ENCODE measurements around the gene RAC3. TPM values are rescaled to one million over a fixed set of nuclear protein-coding genes. Genes with fewer than 3 reads are reported as not detected.

The RAC3 gene
- total RNA-seq, 2 experiments from 2014 or later: 15.1 to 24.4 TPM

- POLR2A ChIA-PET: interaction anchor here (1.2 kb wide), 1 partner anchor 136 kb away, joined by 3 read pairs; no protein-coding TSS in a partner anchor
- Histone ChIP-seq H3K9me3 (ENCODE audit: low read length) (no peaks in the 10 kb centered on the region), H2AFZ (ENCODE audit: low read length) (peak overlapping the region; percentile 59), H3K9me2 (ENCODE audit: insufficient read depth, low read length) (no peaks in the 10 kb centered on the region), H4K20me1 (ENCODE audit: insufficient read depth, low read length) (no peaks in the 10 kb centered on the region), H3K79me2 (ENCODE audit: insufficient read depth, low read depth, low read length) (no peaks in the 10 kb centered on the region), H3K4me2 (ENCODE audit: low read length) (peak overlapping the region; percentile 62), H3K36me3 (ENCODE audit: insufficient read depth, low read length) (no peaks in the 10 kb centered on the region), H3K27ac (ENCODE audit: low read depth, low read length, poor library complexity, severe bottlenecking) (no peak overlapping the region), H3K4me1 (ENCODE audit: insufficient read depth, low read length, poor library complexity, severe bottlenecking) (peaks cover 12% of the 10 kb centered on the region), H3K4me3 (ENCODE audit: low read depth, low read length, poor library complexity, severe bottlenecking) (peak overlapping the region; percentile 51)
- TF ChIP-seq CTCF (conservative IDR thresholded peaks at IDR 0.05; ENCODE audit: low read length): peak; percentile 85
- no peak for TF ChIP-seq EZH2phosphoT487 (IDR thresholded peaks at IDR 0.05; ENCODE audit: borderline replicate concordance, low read depth, low read length)
- CTCF ChIA-PET (ENCODE audit: unreplicated experiment): interaction anchor here (0.5 to 0.6 kb wide), 2 partner anchors 114 to 138 kb away, joined by 3 read pairs; no protein-coding TSS in a partner anchor
- peak; percentile 85 for DNase-seq (ENCODE audit: low spot score)
- intact Hi-C loops (cut with micrococcal nuclease; ENCODE audit: unreplicated experiment): loop anchor here (1.0 to 5.0 kb wide), 2 partner anchors 124 to 177 kb away; no protein-coding TSS in a partner anchor
- BruUV-seq (replicated peaks): no TSS peak
Measured at GRCh38 chr17:82030470-82031302, 792 bp upstream of the RAC3 start.

- POLR2A ChIA-PET: no interaction called here
- Histone ChIP-seq H3K9me3 (ENCODE audit: low read length) (no peaks in the 10 kb centered on the region), H3K36me3 (ENCODE audit: insufficient read depth, low read length) (no peaks in the 10 kb centered on the region), H3K9me2 (ENCODE audit: insufficient read depth, low read length) (no peaks in the 10 kb centered on the region), H3K4me2 (ENCODE audit: low read length) (peak overlapping the region; percentile 8; the same call in 1 of the 2 replicates), H4K20me1 (ENCODE audit: insufficient read depth, low read length) (0 out of 2 replicates have a peak, but pooled peaks cover 5% of the 10 kb centered on the region), H2AFZ (ENCODE audit: low read length) (no peak overlapping the region), H3K27ac (ENCODE audit: low read depth, low read length, poor library complexity, severe bottlenecking) (no peak overlapping the region), H3K4me3 (ENCODE audit: low read depth, low read length, poor library complexity, severe bottlenecking) (no peak overlapping the region), H3K79me2 (ENCODE audit: insufficient read depth, low read depth, low read length) (no peaks in the 10 kb centered on the region), H3K4me1 (ENCODE audit: insufficient read depth, low read length, poor library complexity, severe bottlenecking) (peaks cover 21% of the 10 kb centered on the region)
- TF ChIP-seq CTCF (conservative IDR thresholded peaks at IDR 0.05; ENCODE audit: low read length): no peak
- no peak for TF ChIP-seq EZH2phosphoT487 (IDR thresholded peaks at IDR 0.05; ENCODE audit: borderline replicate concordance, low read depth, low read length)
- intact Hi-C loops (cut with micrococcal nuclease; ENCODE audit: unreplicated experiment): loop anchor here (5.0 kb wide), 1 partner anchor 175 kb away; no protein-coding TSS in a partner anchor
- DNase-seq (ENCODE audit: low spot score): peak; percentile 31
- no TSS peak for BruUV-seq (replicated peaks)
- CTCF ChIA-PET (ENCODE audit: unreplicated experiment): no interaction called here
Measured at GRCh38 chr17:82031885-82032627, 578 bp downstream of the RAC3 start.

Data from OCI-LY7 (cell line).